Bronchial epithelial cell (primary cell): Measurements from ENCODE around the gene SMARCA4. TPM values are rescaled to one million over a fixed set of nuclear protein-coding genes. Genes with fewer than 3 reads are reported as not detected.
"Not testable (repeated sequence)": the region's sequence is repeated elsewhere in the genome, so short reads cannot be mapped to it uniquely, and the experiment has no call there.

Experiments used
- DNase-seq: peaks from one replicate; pipeline ENCODE4 v3.0.0-alpha.2; 2010; ENCODE audit warnings: low read depth
- FAIRE-seq: peaks from 2 replicates; lab custom pipeline; 2011; peaks lifted over from hg19 to GRCh38; lab: Jason Lieb, UNC
- H3K27me3 ChIP-seq: 2 replicates; pipeline ENCODE4 v1.5.1; 2011; ENCODE audit warnings: low read length; ENCODE audit not compliant: control insufficient read depth, insufficient read depth
- H3K36me3 ChIP-seq: 2 replicates; pipeline ENCODE4 v1.5.1; 2011; ENCODE audit warnings: low read length; ENCODE audit not compliant: control insufficient read depth, insufficient read depth
- H3K4me3 ChIP-seq: 2 replicates; pipeline ENCODE4 v1.5.1; 2011; ENCODE audit warnings: mild to moderate bottlenecking, low read depth, low read length, control low read depth
- CTCF ChIP-seq: IDR thresholded peaks from 2 replicates; pipeline ENCODE4 v1.5.1; 2011; ENCODE audit warnings: mild to moderate bottlenecking, moderate library complexity, low read length, control low read depth, inconsistent platforms; ENCODE audit not compliant: insufficient read depth, severe bottlenecking
- total RNA-seq: library from RNA; depleted of rRNA; stranded (reverse); fragments of >200 nt; gene quantifications from 2 replicates; pipeline ENCODE4 v1.2.1, GENCODE V29; 2014

SMARCA4 gene
- total RNA-seq, 1 donor from 2014 or later: 49.2 TPM

DNA sequence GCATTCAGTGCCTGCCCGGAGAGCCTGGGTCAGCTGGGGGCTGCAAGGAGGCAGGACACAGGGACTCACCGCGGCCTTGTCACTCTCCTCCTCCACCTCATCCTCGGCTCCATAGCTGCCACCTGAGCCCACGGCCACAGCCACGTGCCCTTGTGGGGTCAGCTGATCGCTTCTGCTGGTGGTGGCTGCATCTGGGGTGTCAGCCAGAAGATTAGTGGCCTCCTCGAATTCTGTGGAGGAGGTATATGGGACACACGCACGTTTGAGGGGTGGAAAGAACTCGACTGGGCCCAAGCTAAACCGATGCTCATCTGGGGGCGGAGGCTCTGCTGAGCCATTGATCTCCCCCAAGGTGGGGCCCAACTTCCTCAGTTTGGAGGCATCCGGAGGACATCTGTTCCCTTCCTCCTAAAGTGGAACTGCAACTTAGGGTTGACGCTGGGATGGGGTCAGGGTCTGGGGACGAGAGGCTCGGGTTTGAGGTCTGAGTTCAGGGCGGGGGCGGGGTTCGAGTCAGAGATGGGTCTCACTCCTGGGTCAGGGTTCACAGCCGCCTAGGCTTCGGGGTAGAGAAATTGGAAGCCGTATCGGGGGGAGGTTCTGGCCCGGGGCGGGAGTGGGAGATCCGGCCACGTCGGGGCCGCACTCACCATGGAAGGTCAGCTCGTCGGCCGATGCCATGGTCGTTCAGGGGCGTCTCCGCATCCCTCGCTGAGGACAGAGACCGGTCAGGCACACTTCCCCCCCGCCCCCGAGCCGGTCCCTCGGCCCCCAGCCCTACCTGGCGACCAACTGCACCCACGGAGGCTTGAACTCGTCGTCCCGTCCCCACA is 32.9 kb upstream of the SMARCA4 start:
- Histone ChIP-seq H3K4me3 (peak overlapping the region; percentile 95), H3K36me3 (peaks cover 18% of the 10 kb centered on the region), H3K27me3 (no peaks in the 10 kb centered on the region)
- DNase-seq: no peak
- TF ChIP-seq CTCF: no peak
- no peak for FAIRE-seq

GRCh38 chr19:10928563-10929401 is 32.0 kb upstream of the SMARCA4 start, which contains the start of the genes TIMM29 and YIPF2:
Gene TIMM29, plus strand, starts transcription at chr19:10928811. Its CDS starts 12 bp downstream, at chr19:10928823.
Gene YIPF2, minus strand, starts transcription at chr19:10928639. Its CDS starts 229 bp downstream, at chr19:10928410.
- no peaks in the 10 kb centered on the region for H3K27me3 ChIP-seq
- DNase-seq (peak; percentile 94), FAIRE-seq (no peak)
- TF ChIP-seq CTCF: no peak
- H3K36me3 ChIP-seq: peaks cover 12% of the 10 kb centered on the region
- H3K4me3 ChIP-seq: peak within 1 kb of the TSS; percentile 95

GRCh38 chr19:10929402-10929794 is 31.4 kb upstream of the SMARCA4 start:
- no peak for FAIRE-seq
- H3K27me3 ChIP-seq: no peaks in the 10 kb centered on the region
- H3K36me3 ChIP-seq: peaks cover 9% of the 10 kb centered on the region
- DNase-seq: no peak
- TF ChIP-seq CTCF: no peak
- H3K4me3 ChIP-seq: peak overlapping the region; percentile 95

GRCh38 chr19:10935371-10936059 is 25.3 kb upstream of the SMARCA4 start:
- no peak overlapping the region for H3K4me3 ChIP-seq
- H3K27me3 ChIP-seq: no peaks in the 10 kb centered on the region
- no peak for FAIRE-seq
- DNase-seq: no peak
- peaks cover 2% of the 10 kb centered on the region for H3K36me3 ChIP-seq
- no peak for TF ChIP-seq CTCF

- DNase-seq (peak; percentile 75), FAIRE-seq (no peak)
- TF ChIP-seq CTCF: peak; percentile 65
- H3K27me3 ChIP-seq: no peaks in the 10 kb centered on the region
- no peak overlapping the region for H3K4me3 ChIP-seq
- H3K36me3 ChIP-seq: peaks cover 2% of the 10 kb centered on the region
Measured at GRCh38 chr19:10936661-10937084, 24.2 kb upstream of the SMARCA4 start.

DNA sequence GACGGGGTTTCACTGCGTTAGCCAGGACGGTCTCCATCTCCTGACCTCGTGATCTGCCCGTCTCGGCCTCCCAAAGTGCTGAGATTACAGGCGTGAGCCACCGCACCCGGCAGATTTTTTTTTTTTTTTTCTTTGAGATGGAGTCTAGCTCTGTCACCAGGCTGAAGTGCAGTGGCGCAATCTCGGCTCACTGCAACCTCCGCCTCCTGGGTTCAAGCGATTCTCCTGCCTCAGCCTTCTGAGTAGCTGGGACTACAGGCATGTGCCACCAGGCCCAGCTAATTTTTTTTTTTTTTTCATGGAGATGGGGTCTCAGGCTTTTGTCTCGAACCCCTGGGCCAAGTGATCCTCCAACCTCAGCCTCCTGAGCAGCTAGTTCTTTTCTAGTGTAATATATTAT is 19.2 kb upstream of the SMARCA4 start:
- DNase-seq, H3K27me3 ChIP-seq, H3K4me3 ChIP-seq, H3K36me3 ChIP-seq, FAIRE-seq: not testable (repeated sequence)

GRCh38 chr19:10943412-10943811 is 17.4 kb upstream of the SMARCA4 start:
- DNase-seq, H3K36me3 ChIP-seq, H3K4me3 ChIP-seq, H3K27me3 ChIP-seq, FAIRE-seq: not testable (repeated sequence)
